SK-N-SH treated with all-trans-retinoic acid at 6 μM for 48 hours (cell line): ENCODE results near the gene CPSF3.

Experiments
- ATAC-seq: fragments of 200-7000 bp; cut with Tn5 transposase; 3 replicates; pipeline ENCODE4 v1.9.1; 2020; ENCODE audit warnings: mild to moderate bottlenecking, moderate library complexity
- ARNTL ChIP-seq: fragments of 450-650 bp; formaldehyde crosslinking; IDR thresholded peaks from 2 replicates; pipeline ENCODE4 v1.5.0; 2020; ENCODE audit warnings: low read depth, mild to moderate bottlenecking, moderate library complexity, borderline replicate concordance
- BACH2 ChIP-seq: fragments of 250-450 bp; sonication (Bioruptor Pico); IDR thresholded peaks from 2 replicates; pipeline ENCODE4 v1.9.0; 2021; ENCODE audit warnings: mild to moderate bottlenecking, borderline replicate concordance
- CSDC2 ChIP-seq: fragments of 250-450 bp; sonication (Bioruptor Pico); IDR thresholded peaks from 2 replicates; pipeline ENCODE4 v1.5.0; 2020; ENCODE audit warnings: mild to moderate bottlenecking, moderate library complexity
- ESRRG ChIP-seq: fragments of 250-450 bp; sonication (Bioruptor Pico); IDR thresholded peaks from 2 replicates; pipeline ENCODE4 v1.6.1; 2021; ENCODE audit warnings: mild to moderate bottlenecking
- ISL1 ChIP-seq: fragments of 250-450 bp; sonication (Bioruptor Pico); IDR thresholded peaks from 2 replicates; pipeline ENCODE4 v2.1.2; 2022; ENCODE audit warnings: mild to moderate bottlenecking, moderate library complexity
- OSR1 ChIP-seq: fragments of 250-450 bp; sonication (Bioruptor Pico); IDR thresholded peaks from 2 replicates; pipeline ENCODE4 v1.8.0; 2022; ENCODE audit warnings: moderate library complexity, mild to moderate bottlenecking, inconsistent platforms
- PPARA ChIP-seq: fragments of 250-450 bp; sonication (Bioruptor Pico); IDR thresholded peaks from 2 replicates; pipeline ENCODE4 v1.5.0; 2020; ENCODE audit warnings: mild to moderate bottlenecking, borderline replicate concordance
- TCF4 ChIP-seq: fragments of 250-450 bp; sonication (Bioruptor Pico); IDR thresholded peaks from 2 replicates; pipeline ENCODE4 v1.8.0; 2021; ENCODE audit warnings: mild to moderate bottlenecking, moderate library complexity, borderline replicate concordance
- ZC3H10 ChIP-seq: fragments of 250-450 bp; sonication (Bioruptor Pico); IDR thresholded peaks from 2 replicates; pipeline ENCODE4 v1.5.1; 2021; ENCODE audit warnings: mild to moderate bottlenecking, moderate library complexity
- ZFP3 ChIP-seq: fragments of 250-450 bp; sonication (Bioruptor Pico); IDR thresholded peaks from 2 replicates; pipeline ENCODE4 v1.5.0; 2020; ENCODE audit warnings: mild to moderate bottlenecking, moderate library complexity
- ZFP30 ChIP-seq: fragments of 450-650 bp; formaldehyde crosslinking; IDR thresholded peaks from 2 replicates; pipeline ENCODE4 v1.5.0; 2022; ENCODE audit warnings: mild to moderate bottlenecking, moderate library complexity
- ZNF565 ChIP-seq: fragments of 450-650 bp; formaldehyde crosslinking; conservative IDR thresholded peaks from 2 replicates; pipeline ENCODE4 v1.5.0; 2020; ENCODE audit warnings: low read depth, mild to moderate bottlenecking, moderate library complexity
- ZNF70 ChIP-seq: fragments of 450-650 bp; formaldehyde crosslinking; IDR thresholded peaks from 2 replicates; pipeline ENCODE4 v1.5.0; 2020; ENCODE audit warnings: mild to moderate bottlenecking, moderate library complexity
- ZNF8 ChIP-seq: fragments of 450-650 bp; formaldehyde crosslinking; IDR thresholded peaks from 2 replicates; pipeline ENCODE4 v1.5.0; 2020; ENCODE audit warnings: mild to moderate bottlenecking, moderate library complexity
- TF ChIP-seq, protein P1 (sequence below): fragments of 250-450 bp; sonication (Bioruptor Pico); IDR thresholded peaks from 2 replicates; pipeline ENCODE4 v1.8.0; 2021; ENCODE audit warnings: low read depth, mild to moderate bottlenecking, moderate library complexity, borderline replicate concordance
- TF ChIP-seq, protein P2 (sequence below): fragments of 250-450 bp; sonication (Bioruptor Pico); IDR thresholded peaks from 2 replicates; pipeline ENCODE4 v1.5.0; 2020; ENCODE audit warnings: mild to moderate bottlenecking, moderate library complexity
- TF ChIP-seq, protein P3 (sequence below): fragments of 250-450 bp; sonication (Bioruptor Pico); IDR thresholded peaks from 2 replicates; pipeline ENCODE4 v1.5.1; 2021; ENCODE audit warnings: mild to moderate bottlenecking, moderate library complexity
- TF ChIP-seq, protein P4 (sequence below): fragments of 250-450 bp; sonication (Bioruptor Pico); IDR thresholded peaks from 2 replicates; pipeline ENCODE4 v1.8.0; 2020; ENCODE audit warnings: mild to moderate bottlenecking, moderate library complexity, borderline replicate concordance
- TF ChIP-seq, protein P5 (sequence below): fragments of 250-450 bp; sonication (Bioruptor Pico); IDR thresholded peaks from 2 replicates; pipeline ENCODE4 v1.5.1; 2020; ENCODE audit warnings: low read depth, mild to moderate bottlenecking, moderate library complexity

CPSF3 gene

DNA sequence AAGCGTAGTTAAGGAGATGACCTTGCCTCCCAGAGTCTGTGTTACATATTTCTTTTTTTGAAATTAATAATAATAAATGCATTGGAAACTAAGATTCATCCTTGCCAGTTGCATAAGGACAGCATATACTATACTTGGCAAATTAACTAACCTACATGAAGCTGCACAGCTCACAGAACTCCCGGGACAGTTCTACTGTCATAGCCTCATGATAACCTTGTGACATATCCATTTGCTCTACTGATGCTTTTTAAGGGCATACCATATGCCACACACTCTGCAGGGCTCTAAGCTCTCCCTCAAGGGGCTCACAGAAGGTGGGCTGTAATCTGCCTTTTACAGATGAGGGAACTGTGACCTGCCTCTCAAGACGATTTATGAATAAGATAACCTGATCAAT, 3.9 kb upstream of the CPSF3 start:
- ATAC-seq: no peak
- TF ChIP-seq PPARA (CRISPR knock-in tag) (no peak), ZFP3 (CRISPR knock-in tag) (no peak), ESRRG (no peak), ZFP30 (no peak), ZC3H10 (CRISPR knock-in tag) (no peak)
- TF ChIP-seq, protein P1, sequence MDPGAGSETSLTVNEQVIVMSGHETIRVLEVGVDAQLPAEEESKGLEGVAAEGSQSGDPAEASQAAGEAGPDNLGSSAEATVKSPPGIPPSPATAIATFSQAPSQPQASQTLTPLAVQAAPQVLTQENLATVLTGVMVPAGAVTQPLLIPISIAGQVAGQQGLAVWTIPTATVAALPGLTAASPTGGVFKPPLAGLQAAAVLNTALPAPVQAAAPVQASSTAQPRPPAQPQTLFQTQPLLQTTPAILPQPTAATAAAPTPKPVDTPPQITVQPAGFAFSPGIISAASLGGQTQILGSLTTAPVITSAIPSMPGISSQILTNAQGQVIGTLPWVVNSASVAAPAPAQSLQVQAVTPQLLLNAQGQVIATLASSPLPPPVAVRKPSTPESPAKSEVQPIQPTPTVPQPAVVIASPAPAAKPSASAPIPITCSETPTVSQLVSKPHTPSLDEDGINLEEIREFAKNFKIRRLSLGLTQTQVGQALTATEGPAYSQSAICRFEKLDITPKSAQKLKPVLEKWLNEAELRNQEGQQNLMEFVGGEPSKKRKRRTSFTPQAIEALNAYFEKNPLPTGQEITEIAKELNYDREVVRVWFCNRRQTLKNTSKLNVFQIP (CRISPR knock-in tag): no peak
- TF ChIP-seq, protein P2, sequence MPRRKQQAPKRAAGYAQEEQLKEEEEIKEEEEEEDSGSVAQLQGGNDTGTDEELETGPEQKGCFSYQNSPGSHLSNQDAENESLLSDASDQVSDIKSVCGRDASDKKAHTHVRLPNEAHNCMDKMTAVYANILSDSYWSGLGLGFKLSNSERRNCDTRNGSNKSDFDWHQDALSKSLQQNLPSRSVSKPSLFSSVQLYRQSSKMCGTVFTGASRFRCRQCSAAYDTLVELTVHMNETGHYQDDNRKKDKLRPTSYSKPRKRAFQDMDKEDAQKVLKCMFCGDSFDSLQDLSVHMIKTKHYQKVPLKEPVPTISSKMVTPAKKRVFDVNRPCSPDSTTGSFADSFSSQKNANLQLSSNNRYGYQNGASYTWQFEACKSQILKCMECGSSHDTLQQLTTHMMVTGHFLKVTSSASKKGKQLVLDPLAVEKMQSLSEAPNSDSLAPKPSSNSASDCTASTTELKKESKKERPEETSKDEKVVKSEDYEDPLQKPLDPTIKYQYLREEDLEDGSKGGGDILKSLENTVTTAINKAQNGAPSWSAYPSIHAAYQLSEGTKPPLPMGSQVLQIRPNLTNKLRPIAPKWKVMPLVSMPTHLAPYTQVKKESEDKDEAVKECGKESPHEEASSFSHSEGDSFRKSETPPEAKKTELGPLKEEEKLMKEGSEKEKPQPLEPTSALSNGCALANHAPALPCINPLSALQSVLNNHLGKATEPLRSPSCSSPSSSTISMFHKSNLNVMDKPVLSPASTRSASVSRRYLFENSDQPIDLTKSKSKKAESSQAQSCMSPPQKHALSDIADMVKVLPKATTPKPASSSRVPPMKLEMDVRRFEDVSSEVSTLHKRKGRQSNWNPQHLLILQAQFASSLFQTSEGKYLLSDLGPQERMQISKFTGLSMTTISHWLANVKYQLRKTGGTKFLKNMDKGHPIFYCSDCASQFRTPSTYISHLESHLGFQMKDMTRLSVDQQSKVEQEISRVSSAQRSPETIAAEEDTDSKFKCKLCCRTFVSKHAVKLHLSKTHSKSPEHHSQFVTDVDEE (CRISPR knock-in tag): no peak
- TF ChIP-seq, protein P3, sequence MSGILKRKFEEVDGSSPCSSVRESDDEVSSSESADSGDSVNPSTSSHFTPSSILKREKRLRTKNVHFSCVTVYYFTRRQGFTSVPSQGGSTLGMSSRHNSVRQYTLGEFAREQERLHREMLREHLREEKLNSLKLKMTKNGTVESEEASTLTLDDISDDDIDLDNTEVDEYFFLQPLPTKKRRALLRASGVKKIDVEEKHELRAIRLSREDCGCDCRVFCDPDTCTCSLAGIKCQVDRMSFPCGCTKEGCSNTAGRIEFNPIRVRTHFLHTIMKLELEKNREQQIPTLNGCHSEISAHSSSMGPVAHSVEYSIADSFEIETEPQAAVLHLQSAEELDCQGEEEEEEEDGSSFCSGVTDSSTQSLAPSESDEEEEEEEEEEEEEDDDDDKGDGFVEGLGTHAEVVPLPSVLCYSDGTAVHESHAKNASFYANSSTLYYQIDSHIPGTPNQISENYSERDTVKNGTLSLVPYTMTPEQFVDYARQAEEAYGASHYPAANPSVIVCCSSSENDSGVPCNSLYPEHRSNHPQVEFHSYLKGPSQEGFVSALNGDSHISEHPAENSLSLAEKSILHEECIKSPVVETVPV: no peak

DNA sequence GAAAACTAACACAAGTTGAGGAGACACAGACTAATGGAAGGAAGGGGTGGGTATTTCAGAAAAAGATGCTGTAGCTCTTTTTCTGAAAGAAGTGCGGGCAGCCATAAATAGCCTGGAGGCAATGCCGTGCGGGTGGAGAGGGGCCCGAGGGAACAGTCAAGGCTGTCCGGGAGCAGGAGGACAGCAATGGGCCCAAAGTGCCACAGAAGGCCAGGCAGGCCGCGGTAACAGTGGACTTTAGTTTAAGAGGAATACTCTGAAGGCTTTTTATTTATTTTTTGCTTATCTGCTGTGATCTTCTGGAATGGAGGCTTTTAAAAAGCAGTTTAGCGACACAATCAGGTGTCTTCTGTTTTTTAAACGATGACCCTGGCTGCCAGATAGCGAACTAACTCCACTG, 3.0 kb upstream of the CPSF3 start:
- ATAC-seq: no peak
- TF ChIP-seq, protein P4, sequence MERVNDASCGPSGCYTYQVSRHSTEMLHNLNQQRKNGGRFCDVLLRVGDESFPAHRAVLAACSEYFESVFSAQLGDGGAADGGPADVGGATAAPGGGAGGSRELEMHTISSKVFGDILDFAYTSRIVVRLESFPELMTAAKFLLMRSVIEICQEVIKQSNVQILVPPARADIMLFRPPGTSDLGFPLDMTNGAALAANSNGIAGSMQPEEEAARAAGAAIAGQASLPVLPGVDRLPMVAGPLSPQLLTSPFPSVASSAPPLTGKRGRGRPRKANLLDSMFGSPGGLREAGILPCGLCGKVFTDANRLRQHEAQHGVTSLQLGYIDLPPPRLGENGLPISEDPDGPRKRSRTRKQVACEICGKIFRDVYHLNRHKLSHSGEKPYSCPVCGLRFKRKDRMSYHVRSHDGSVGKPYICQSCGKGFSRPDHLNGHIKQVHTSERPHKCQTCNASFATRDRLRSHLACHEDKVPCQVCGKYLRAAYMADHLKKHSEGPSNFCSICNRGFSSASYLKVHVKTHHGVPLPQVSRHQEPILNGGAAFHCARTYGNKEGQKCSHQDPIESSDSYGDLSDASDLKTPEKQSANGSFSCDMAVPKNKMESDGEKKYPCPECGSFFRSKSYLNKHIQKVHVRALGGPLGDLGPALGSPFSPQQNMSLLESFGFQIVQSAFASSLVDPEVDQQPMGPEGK: no peak
- TF ChIP-seq ZFP3 (CRISPR knock-in tag) (no peak), TCF4 (CRISPR knock-in tag) (no peak), BACH2 (CRISPR knock-in tag) (no peak), ZNF565 (CRISPR knock-in tag) (no peak), CSDC2 (CRISPR knock-in tag) (no peak), ISL1 (CRISPR knock-in tag) (no peak), ZNF8 (CRISPR knock-in tag) (no peak), PPARA (CRISPR knock-in tag) (no peak), ARNTL (CRISPR knock-in tag) (no peak), ZNF70 (CRISPR knock-in tag) (no peak), ZC3H10 (CRISPR knock-in tag) (no peak), OSR1 (CRISPR knock-in tag) (no peak)
- TF ChIP-seq, protein P3: no peak
- TF ChIP-seq, protein P5, sequence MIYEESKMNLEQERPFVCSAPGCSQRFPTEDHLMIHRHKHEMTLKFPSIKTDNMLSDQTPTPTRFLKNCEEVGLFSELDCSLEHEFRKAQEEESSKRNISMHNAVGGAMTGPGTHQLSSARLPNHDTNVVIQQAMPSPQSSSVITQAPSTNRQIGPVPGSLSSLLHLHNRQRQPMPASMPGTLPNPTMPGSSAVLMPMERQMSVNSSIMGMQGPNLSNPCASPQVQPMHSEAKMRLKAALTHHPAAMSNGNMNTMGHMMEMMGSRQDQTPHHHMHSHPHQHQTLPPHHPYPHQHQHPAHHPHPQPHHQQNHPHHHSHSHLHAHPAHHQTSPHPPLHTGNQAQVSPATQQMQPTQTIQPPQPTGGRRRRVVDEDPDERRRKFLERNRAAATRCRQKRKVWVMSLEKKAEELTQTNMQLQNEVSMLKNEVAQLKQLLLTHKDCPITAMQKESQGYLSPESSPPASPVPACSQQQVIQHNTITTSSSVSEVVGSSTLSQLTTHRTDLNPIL (CRISPR knock-in tag): no peak
- TF ChIP-seq, protein P1 (CRISPR knock-in tag): no peak
- TF ChIP-seq, protein P2 (CRISPR knock-in tag): no peak
